GM12872 (cell line): ENCODE measurements around the gene RTN4RL1.

Source experiments
- TF ChIP-seq, protein P1 (sequence below): IDR thresholded peaks from 3 replicates; pipeline ENCODE4 v1.5.1; 2011; ENCODE audit warnings: low read depth, mild to moderate bottlenecking, low read length, moderate library complexity; ENCODE audit not compliant: insufficient read depth

Gene RTN4RL1

DNA sequence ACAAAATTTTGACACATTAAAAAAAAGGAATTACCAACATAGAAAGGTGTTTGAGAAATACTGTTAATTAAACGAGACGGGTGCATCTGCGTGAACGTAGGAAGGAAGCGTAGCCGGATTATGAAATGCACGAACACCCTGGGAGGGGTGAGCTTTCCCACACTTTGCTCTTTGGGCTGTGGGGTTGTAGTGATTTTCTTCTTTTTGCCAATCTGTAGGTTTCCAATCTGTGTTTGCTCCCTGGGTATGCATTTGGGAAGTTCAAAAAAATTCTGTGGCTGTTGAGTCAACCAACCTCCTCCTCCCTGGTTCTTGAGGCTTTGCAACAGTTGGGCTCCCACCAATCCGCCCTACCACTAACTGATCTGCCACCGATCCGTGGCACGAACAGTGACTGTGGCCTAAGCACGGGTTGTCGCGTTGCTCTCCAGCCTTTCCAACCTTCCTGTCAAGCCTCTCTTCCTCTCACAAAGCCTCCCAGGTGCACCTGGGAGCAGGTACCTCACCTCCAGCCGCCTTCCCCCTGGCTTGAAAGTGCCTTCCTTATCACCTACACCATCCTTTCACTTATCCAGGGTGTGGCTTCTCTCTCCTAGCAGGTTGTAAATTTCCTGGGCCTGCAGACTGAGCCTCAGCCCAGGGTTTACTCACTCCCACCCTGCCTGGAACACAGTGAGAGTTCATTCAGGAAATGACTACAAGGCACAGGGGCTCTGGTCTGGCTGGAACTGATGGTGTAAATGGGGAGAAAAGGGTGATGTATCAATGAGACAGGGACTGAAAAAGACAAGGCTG, 16.6 kb downstream of the RTN4RL1 start:
- TF ChIP-seq, protein P1, sequence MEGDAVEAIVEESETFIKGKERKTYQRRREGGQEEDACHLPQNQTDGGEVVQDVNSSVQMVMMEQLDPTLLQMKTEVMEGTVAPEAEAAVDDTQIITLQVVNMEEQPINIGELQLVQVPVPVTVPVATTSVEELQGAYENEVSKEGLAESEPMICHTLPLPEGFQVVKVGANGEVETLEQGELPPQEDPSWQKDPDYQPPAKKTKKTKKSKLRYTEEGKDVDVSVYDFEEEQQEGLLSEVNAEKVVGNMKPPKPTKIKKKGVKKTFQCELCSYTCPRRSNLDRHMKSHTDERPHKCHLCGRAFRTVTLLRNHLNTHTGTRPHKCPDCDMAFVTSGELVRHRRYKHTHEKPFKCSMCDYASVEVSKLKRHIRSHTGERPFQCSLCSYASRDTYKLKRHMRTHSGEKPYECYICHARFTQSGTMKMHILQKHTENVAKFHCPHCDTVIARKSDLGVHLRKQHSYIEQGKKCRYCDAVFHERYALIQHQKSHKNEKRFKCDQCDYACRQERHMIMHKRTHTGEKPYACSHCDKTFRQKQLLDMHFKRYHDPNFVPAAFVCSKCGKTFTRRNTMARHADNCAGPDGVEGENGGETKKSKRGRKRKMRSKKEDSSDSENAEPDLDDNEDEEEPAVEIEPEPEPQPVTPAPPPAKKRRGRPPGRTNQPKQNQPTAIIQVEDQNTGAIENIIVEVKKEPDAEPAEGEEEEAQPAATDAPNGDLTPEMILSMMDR, result no peak

DNA sequence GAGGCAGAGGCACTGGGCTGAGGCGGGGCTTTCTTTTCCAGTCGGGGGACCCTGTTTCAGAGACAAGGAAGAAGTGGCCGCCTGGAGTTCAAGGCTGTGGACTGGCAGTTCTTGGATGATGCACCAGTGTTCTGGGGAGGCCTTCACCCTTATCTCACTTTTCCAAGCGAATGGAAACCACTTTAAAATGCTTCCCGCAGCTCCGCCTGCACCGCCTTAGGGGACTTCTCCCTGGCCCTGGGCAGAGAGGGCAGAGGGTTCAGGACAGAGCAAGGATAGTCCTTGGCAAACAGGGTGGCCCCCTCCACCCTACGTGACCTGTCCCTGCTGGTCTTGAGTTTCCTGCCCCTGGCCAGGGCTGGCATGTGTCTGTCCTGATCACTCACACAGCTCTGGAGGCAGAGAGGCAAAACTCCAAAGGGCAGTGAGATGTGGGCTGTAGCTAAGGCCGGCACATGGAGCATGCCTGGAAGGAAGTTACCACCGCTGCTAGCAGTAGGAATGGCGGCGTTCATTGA, 20.6 kb downstream of the RTN4RL1 start:
- TF ChIP-seq, protein P1, result no peak

DNA sequence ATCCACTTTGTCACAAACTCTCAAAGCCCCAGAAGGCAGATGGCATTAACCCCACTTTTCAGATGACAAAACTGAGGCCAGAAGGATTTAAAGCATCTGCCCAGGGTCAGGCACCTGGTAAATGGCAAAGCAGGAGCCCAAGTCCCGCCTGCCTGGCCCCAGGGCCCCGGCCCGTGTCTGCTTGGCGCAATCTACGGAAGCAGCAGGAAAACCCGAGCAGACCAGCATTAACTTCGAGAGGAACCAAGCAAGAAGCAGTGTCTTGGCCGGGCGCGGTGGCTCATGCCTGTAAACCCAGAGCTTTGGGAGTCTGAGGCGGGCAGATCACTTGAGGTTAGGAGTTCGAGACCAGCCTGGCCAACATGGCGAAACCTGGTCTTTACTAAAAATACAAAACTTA, 21.6 kb downstream of the RTN4RL1 start:
- TF ChIP-seq, protein P1, result no peak

DNA sequence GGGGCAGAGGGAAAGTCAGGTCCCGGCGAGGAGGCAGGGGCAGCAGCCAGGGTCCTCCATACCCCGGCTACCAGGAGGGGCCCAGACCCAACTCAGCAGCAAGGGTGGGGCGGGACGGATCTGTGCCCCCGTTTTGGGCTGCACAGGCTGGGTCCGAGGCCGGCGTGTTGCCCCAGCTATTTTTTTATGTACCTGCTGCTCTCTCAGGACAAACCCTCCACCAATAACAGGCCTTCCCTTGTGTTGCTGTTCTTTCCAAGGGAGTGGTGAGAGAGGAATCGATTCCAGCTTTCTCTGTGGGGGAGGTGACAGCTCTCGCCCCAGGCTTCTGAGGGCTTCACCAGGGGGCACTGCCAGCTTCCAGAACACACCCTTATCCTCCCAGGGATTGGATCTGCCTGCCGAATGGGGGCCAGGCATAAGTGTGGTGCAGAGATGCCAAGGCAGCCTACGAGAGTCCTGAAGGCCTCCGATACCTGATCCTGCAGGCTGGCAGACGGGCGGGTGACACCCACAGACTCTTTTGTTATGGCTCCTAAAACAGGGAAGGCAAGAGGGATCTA, 22.3 kb downstream of the RTN4RL1 start:
- TF ChIP-seq, protein P1, result no peak

DNA sequence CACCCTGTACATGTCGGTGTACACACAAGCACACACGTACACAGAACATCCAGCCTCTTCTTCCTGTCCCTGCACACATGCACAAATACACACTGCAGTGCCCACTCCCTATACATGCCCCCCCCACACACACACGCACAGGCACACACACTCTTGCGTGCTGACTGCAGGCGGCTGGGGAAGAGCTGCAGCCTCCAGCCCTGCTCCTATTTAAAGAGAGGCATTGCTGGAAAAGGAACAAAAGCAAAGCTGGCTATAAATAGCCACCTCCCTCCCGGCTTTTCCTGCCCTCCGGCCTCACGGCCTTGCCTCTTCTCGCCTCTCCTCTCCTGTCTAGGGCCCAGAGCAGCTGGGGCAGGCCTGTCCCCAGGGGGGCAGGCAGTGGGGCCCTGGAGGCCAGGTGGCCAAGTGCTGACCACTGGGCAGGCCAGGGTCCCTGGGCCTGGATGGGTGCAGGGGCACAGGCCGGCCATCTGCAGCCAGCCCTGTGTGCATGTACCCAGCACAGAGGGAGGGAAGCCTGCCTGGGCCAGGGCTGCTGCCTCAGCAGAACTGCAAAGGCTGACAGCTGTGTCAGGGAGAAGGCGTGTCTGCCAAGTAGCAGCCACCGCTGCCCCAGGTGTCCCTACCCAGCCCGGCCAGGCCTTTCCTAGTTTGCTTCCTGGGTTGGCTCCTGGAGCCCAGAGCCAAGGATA, 25.4 kb downstream of the RTN4RL1 start:
- TF ChIP-seq, protein P1, result no peak

DNA sequence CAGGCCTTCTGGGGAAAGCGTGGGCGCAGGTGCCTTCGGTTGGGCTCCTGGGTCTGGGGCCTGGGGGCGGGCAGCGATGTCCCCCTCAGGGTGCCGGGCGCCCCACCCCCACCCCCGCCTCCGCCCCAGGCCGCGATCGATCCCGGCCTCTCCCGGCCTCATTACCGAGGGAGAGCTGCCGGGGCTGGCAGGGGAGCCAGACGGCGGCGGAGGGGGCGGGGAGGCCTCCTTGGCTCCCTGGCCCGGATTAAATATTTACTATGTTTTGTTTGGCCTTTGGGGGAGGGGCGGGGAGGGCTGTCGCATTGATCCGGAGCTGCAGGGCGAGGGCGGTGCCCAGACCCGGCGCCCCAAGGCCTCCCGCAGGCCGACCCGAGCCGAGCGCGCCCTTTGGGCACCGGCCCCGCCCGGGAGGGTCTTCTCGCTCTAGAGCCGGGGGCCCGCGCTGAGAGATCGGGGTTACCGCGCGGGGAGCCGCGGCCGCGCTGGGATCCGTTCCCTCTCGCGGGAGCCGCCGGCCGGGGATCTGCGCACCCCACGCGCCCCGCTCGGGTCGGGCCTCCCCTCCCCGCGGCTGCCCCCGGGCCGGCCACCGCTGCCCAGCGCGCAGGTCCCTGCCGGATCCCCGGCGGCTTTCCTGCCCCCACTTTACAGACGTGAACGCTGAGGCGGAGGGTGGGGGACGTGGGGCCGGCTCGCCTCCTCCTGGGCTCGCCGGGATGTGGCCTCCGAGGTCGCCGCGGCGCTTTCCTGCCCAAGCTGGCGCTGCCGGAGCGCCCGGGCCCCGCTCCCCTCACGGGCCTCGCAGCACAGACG, 27.0 kb downstream of the RTN4RL1 start:
- TF ChIP-seq, protein P1, result no peak

GRCh38 chr17:1997289-1997926, 27.7 kb downstream of the RTN4RL1 start:
- TF ChIP-seq, protein P1, result no peak
